Effector CD4-positive, alpha-beta T cell (primary cell): ENCODE results near the gene C4orf50.

Experiments used
- DNase-seq: peaks from one replicate; pipeline ENCODE4 v3.0.0-alpha.2; 2020

Gene C4orf50

DNA sequence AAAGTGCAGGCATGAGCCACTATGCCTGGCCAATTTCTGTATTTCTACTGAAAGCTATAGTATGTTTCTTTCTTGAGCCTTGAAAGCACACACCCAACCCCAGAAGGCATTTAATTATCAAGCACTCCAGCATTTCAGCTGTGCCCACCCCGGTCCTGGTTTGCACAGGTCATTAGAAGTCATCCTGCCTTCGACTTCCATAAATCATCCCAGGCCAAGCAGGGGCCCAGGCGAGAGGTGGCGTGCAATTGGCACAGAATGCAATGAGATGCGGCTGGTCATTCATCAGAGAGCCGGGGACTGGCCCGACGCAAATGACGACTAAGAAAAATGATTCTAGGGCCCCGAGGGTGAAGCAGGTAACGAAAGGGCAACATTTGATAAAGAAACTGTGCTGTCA, 100.6 kb downstream of the C4orf50 start:
- no peak for DNase-seq

GRCh38 chr4:5916229-5916628, 102.0 kb downstream of the C4orf50 start:
- DNase-seq = no peak

DNA sequence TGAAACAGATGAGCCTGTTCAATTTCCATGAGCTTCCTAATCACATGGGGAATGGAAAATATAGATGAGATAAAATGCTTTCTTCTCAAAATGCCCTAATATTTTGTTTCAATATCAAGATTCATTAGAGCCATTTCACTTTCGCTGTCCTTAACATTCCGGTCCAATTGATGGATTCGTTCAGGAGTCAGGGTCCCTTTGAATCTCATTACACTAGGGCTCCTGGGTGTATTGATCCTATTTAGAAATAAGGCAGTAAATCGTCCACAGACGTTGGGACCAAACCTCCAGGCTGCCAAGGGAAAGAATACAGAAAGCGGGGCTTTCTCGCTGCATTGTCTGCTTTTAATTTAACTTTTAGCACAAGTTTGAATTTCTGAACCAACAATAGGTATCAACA, 104.8 kb downstream of the C4orf50 start:
- no peak for DNase-seq

- DNase-seq = no peak
These were observed 105.6 kb downstream of the C4orf50 start for GRCh38 chr4:5912614-5913019.

- DNase-seq = no peak
These were observed 109.3 kb downstream of the C4orf50 start for GRCh38 chr4:5908876-5909427.

GRCh38 chr4:5906191-5906590, 112.0 kb downstream of the C4orf50 start:
- no peak for DNase-seq

DNA sequence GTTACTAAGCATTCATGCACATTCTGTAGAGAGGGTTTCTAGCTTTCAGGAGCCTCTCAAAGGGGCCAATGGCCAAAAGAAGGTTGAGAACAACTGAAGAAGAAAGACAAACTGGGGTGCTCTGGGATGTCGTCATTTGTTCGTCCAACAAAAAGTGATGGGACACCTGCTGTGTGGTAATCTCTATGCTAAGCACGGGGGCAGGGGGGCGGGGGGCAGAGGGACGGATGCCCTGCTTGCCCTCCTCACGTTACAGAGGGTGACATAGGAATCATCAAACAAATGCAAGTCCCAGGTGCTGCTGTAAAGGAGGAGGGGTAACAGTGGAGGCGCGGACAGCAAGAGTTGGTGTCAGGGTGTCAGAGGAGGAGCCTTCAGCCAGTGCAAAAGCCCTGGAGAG, 112.5 kb downstream of the C4orf50 start:
- no peak for DNase-seq

- DNase-seq = no peak
These were observed 117.4 kb downstream of the C4orf50 start for GRCh38 chr4:5900844-5901243.

DNA sequence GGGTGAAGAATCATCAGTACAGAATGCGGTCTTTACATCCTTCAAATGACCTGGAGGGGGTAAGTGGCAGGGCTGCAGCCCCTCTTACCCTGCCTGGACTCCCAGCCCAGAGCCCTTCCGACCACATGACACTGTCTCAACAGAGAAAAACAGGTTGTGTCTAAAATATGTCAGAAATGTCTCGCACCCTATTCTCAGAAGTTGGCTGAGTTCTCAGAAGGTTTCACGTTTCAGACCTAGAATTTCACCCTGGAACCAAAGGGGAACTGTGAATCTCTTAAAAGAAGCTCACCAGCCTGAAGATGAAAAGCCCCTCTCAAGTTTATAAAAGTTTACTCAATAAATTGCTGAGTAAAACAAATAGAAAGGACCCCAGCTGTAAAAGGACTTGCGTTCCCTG, 118.3 kb downstream of the C4orf50 start:
- no peak for DNase-seq

- DNase-seq = no peak
These were observed 118.8 kb downstream of the C4orf50 start for GRCh38 chr4:5899396-5899795.

GRCh38 chr4:5897674-5898073, 120.6 kb downstream of the C4orf50 start:
- DNase-seq = no peak

DNA sequence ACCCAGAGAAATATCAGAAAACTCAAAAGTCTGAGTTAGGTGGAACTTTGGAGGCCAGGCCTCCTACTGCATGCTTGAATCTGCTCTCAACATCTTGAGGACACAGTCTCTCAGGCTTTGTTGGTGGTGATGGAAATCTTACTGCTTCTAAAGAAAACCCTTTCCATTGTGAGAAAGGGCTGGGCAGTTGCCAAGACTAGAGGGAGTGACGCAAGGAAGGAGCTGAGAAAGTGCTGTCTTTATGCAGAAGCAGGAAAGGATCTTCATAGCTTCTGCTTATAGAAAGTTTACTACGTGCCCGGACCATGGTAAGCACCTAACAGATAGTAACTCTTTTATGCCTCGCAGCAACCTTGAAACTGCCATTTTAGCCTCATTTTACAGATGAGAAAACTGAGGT, 122.9 kb downstream of the C4orf50 start:
- DNase-seq = no peak

- no peak for DNase-seq
These were observed 124.0 kb downstream of the C4orf50 start for GRCh38 chr4:5894266-5894665.

DNA sequence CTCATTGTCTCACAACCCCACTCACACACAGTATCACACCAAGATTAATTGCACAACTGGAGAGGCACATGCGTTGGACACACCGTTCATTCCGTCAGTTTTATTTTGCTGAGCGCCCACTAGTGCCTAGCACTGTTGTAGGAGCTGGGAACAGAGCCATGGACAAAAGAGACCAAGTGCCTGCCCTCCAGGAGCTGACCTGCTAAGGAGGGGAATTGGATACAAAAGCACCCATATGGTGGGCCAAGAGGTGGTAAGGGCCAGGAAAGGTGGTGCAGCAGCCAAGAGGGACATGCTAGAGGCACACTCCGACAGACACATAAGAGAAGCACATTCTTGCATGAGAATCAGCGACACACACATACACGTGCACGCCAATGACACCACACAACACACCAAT, 124.6 kb downstream of the C4orf50 start:
- no peak for DNase-seq

DNA sequence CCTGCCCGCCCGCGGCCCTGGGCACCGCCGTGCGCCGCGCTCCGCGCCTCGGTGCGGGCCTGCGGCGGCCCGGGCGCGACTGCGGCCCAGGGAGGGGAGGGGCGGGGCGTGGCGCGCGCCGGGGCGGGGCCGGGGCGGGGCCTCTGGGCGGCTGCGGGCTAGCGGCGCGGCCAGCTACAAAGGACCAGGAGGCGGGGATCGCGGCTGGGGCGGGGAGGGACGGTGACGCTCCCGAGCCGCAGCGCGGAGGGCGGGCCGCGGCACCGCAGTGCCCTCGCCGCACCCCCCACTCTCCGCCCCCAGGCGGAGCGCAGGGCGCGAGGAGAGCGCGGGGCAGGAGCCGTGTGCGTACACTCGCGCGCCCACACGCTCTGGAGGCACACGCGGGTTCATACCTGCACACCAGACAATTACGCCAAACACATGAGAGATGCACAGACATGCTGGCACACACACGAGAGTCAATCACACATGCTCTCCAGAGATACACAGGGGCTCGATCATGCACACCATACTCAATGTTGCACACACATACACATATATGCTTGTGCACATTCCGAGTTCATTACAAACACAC, 125.1 kb downstream of the C4orf50 start, which contains the start of gene CRMP1:
Gene CRMP1 (minus strand): TSS at position 83 of the 577 bp plus-strand sequence. CDS start 117 bp downstream, outside the sequence.
- no peak for DNase-seq

DNA sequence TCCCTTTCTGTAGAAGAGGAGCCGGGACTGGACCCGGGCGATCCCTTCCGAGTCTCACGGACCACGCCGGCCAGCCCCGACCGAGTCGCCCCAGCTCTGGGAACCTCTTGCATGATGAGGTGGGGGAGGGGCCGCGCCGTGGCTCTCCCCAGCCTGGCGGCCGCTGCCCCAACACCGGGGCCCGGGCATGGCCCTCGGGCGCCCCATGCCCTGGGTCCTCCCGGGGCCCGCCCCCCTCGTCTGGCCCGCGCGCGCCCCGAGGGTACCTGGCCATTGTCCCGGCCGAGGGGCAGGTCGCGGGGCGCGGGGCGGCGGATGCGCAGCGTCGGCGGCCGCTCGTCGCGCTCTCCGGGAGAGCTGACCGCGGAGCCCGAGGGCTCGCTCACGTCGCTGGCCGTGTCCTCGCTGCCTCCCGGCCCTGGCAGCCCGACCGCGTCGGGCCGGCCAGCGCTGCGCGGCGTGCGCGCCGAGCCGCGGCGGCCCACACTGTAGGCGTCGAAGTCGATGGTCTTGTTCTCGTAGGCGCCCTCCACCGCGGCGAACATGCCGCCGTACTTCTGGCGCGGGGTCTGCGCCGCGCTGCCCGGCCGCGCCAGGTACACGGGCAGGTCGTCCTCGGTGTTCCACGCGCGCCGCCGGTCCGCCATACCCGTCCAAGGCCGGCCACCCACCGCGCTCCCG, 125.8 kb downstream of the C4orf50 start:
- no peak for DNase-seq

DNA sequence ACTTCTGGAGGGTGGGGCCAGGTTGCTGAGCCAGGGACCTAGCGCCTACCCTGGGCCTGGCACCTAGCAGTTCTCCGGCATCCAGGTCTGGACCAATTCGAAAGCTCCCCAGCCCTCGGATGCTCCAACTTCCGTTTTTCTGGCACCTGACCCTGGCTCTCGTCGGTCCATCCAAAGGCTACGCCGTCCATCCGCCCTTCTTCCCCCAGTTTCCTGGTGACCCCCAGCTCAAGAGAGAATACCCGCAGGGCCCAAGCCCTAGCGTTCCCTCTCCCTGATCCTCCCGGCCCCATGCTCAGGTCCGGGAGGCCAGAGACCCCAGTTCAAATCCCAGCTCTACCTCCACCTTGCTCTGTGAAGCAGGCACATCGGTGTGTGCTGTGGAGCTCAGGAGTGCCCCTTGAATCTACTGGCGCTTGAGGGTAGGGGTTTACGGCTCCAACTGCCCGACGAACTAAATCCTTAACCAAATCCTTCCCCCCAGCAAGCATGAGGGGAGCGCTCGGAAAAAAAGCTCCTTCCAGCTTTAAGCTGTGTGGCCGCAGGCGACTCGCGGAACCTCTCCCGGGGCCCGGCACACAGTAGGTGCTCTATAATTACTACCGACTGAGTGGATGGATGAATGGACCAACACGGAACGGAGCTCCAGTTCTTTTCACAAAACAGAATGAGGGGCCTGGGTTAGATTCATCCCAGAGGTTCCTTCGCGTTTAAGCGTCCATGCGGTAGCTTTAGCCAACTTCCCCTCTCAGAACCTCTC, 126.5 kb downstream of the C4orf50 start:
- no peak for DNase-seq

- DNase-seq = no peak
These were observed 128.0 kb downstream of the C4orf50 start for GRCh38 chr4:5890063-5890727.

DNA sequence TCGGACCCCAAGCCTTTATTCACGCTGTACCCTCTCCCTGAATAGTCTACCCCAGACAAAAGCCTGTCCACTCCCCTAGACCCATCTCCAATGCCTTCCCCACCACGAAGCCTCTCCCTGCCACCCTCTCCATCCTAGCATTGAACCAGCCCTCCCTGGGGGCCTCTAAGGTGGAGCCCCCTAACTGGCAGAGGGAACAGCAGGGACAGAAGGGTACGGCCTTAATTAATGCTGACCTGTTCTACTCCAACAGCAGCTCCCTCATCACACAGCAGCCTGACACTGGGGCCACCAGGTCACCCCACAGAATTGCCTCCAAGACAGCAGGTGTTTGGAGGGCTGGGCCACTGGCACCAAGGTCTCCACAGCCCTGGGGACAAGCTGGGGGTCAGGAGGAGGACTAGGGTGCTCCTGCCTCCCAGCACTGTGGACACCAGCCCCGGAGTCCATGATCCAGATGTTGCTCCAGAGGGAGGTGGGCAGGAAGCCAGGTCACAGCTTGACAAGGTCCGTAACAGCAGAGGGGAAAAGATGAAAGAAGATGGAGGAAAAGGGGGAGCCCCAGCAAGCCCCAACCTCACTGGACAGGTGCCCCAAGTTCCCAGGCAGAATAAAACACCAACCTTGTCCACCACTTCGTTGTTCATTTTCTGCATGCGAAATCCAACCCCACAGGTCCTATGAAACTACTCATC, 129.1 kb downstream of the C4orf50 start:
- DNase-seq = no peak

- DNase-seq = no peak
These were observed 129.8 kb downstream of the C4orf50 start for GRCh38 chr4:5888222-5889001.

DNA sequence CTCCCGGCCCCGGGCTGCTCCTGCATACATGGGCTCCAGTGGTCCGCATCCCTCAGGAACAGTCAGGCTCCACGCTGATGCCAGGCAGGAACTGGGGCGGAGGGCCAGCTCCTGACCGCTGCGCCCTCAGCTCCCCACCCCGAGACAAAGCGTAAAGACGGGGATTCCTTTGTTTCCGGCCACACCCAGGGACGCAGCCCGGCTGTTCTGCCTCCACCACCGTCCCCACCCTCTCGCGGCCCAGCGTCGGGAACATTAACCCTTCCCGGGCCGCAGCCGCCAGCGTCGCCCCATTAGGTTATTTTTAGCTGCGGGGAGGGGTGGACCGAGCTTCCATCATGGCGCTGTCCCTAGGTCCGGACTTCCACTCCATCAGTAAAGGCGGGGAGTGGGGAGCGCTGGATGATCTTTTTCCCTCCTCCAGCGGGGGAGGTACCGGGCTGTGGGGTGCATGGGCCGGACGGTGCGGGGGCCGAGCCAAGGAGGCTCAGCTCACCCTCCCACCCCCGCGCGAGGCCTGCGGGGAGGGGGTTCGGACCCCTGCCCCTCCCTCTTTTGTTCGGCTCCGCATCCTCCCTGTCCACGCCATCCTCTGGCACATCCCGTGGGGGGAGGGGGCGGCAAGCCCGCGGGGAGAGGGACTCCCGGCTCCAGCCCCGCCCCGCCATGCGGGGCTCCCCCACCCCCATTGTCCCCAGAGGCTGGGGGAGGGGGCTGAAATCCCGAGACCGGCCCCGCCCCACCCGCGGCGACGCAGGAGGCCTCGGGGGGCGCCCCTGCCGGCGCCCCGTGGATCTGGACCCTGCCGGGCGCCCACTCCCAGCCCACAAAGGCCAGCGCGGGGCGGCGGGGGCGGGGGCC, 130.6 kb downstream of the C4orf50 start:
- no peak for DNase-seq
